ENCODE results near the gene GPR151.

Gene GPR151

DNA sequence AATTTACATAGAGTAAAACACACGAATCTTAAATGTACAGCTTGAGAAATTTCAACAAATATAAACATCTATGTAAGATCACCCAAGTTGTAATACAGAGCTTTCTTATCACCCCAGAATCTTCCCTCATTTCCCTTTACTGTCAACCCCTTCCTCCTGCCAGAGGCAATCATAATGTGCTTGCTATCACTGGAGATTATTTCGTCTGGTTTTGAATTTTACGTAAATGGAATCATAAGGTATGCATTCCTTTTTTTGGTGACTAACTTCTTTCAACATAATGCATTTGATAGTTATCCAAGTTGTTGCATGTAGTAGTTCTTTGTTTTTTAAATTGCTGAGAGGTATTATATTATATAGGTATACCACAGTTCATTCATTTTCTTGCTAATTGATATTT, 37.5 kb upstream of the GPR151 start:
- Histone ChIP-seq H3K27me3 (ENCODE audit: control insufficient read depth, insufficient read depth, low read length) (no peaks in the 10 kb centered on the region), H3K4me2 (ENCODE audit: low read length) (no peak overlapping the region), H3K27ac (no peak overlapping the region), H3K36me3 (ENCODE audit: control insufficient read depth, insufficient read depth, low read length) (no peaks in the 10 kb centered on the region), H3K9ac (no peak overlapping the region), H3K79me2 (no peaks in the 10 kb centered on the region), H2AFZ (no peak overlapping the region), H3K9me3 (ENCODE audit: control insufficient read depth, low read length) (no peaks in the 10 kb centered on the region), H3K4me3 (ENCODE audit: low read depth, low read length) (no peak overlapping the region), H3K4me1 (no peaks in the 10 kb centered on the region)
- TF ChIP-seq, protein P1, sequence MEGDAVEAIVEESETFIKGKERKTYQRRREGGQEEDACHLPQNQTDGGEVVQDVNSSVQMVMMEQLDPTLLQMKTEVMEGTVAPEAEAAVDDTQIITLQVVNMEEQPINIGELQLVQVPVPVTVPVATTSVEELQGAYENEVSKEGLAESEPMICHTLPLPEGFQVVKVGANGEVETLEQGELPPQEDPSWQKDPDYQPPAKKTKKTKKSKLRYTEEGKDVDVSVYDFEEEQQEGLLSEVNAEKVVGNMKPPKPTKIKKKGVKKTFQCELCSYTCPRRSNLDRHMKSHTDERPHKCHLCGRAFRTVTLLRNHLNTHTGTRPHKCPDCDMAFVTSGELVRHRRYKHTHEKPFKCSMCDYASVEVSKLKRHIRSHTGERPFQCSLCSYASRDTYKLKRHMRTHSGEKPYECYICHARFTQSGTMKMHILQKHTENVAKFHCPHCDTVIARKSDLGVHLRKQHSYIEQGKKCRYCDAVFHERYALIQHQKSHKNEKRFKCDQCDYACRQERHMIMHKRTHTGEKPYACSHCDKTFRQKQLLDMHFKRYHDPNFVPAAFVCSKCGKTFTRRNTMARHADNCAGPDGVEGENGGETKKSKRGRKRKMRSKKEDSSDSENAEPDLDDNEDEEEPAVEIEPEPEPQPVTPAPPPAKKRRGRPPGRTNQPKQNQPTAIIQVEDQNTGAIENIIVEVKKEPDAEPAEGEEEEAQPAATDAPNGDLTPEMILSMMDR (IDR thresholded peaks at IDR 0.05): no peak

GRCh38 chr5:146549615-146550014, 33.6 kb upstream of the GPR151 start:
- Histone ChIP-seq H3K27ac (no peak overlapping the region), H3K36me3 (ENCODE audit: control insufficient read depth, insufficient read depth, low read length) (no peaks in the 10 kb centered on the region), H3K4me3 (ENCODE audit: low read depth, low read length) (no peak overlapping the region), H3K4me2 (ENCODE audit: low read length) (no peak overlapping the region), H3K9me3 (ENCODE audit: control insufficient read depth, low read length) (no peaks in the 10 kb centered on the region), H3K79me2 (no peaks in the 10 kb centered on the region), H3K27me3 (ENCODE audit: control insufficient read depth, insufficient read depth, low read length) (no peaks in the 10 kb centered on the region), H3K4me1 (no peaks in the 10 kb centered on the region), H3K9ac (no peak overlapping the region), H2AFZ (no peak overlapping the region)
- TF ChIP-seq, protein P1 (IDR thresholded peaks at IDR 0.05): no peak

GRCh38 chr5:146548781-146549449, 32.9 kb upstream of the GPR151 start:
- no peaks in the 10 kb centered on the region for H3K36me3 ChIP-seq (ENCODE audit: control insufficient read depth, insufficient read depth, low read length)
- no peak overlapping the region for H3K9ac ChIP-seq
- no peaks in the 10 kb centered on the region for H3K9me3 ChIP-seq (ENCODE audit: control insufficient read depth, low read length)
- H2AFZ ChIP-seq: no peak overlapping the region
- H3K79me2 ChIP-seq: no peaks in the 10 kb centered on the region
- no peak overlapping the region for H3K4me3 ChIP-seq (ENCODE audit: low read depth, low read length)
- no peak overlapping the region for H3K27ac ChIP-seq
- TF ChIP-seq, protein P1 (IDR thresholded peaks at IDR 0.05): no peak
- no peaks in the 10 kb centered on the region for H3K27me3 ChIP-seq (ENCODE audit: control insufficient read depth, insufficient read depth, low read length)
- no peaks in the 10 kb centered on the region for H3K4me1 ChIP-seq
- H3K4me2 ChIP-seq (ENCODE audit: low read length): no peak overlapping the region

- TF ChIP-seq, protein P1 (IDR thresholded peaks at IDR 0.05): no peak
- Histone ChIP-seq H3K27ac (no peak overlapping the region), H3K4me1 (no peaks in the 10 kb centered on the region), H3K4me2 (ENCODE audit: low read length) (no peak overlapping the region), H3K4me3 (ENCODE audit: low read depth, low read length) (no peak overlapping the region), H3K36me3 (ENCODE audit: control insufficient read depth, insufficient read depth, low read length) (no peaks in the 10 kb centered on the region), H3K27me3 (ENCODE audit: control insufficient read depth, insufficient read depth, low read length) (no peaks in the 10 kb centered on the region), H3K79me2 (no peaks in the 10 kb centered on the region), H3K9me3 (ENCODE audit: control insufficient read depth, low read length) (no peaks in the 10 kb centered on the region), H3K9ac (no peak overlapping the region), H2AFZ (no peak overlapping the region)
Measured at GRCh38 chr5:146544232-146544631, 28.2 kb upstream of the GPR151 start.
